Stimulated activated memory B cell treated with anti-CD40 and anti-IgM and Interleukin-4, amounts not matched to agents 10 μg/mL and 1 μg/mL and 100 μg/mL, for 72 hours (primary cell): Measurements from ENCODE around the gene ADM5.

Experiments used
- ATAC-seq: fragments of 150-1000 bp; cut with Tn5 transposase; 2 replicates; pipeline ENCODE4 v1.10.0; 2021
- H3K27ac Mint-ChIP-seq: one replicate; pipeline ENCODE4 v1.8.0; 2022; ENCODE audit warnings: mild to moderate bottlenecking, mixed read lengths
- H3K27me3 Mint-ChIP-seq: one replicate; pipeline ENCODE4 v1.8.0; 2022; ENCODE audit warnings: mixed read lengths
- H3K36me3 Mint-ChIP-seq: one replicate; pipeline ENCODE4 v1.8.0; 2022; ENCODE audit warnings: mixed read lengths
- H3K4me1 Mint-ChIP-seq: one replicate; pipeline ENCODE4 v1.8.0; 2022; ENCODE audit warnings: mixed read lengths
- H3K4me3 Mint-ChIP-seq: one replicate; pipeline ENCODE4 v1.8.0; 2022; ENCODE audit warnings: mild to moderate bottlenecking, moderate library complexity, mixed read lengths
- H3K9me3 Mint-ChIP-seq: one replicate; pipeline ENCODE4 v1.8.0; 2022; ENCODE audit warnings: mixed read lengths

ADM5 gene, protein sequence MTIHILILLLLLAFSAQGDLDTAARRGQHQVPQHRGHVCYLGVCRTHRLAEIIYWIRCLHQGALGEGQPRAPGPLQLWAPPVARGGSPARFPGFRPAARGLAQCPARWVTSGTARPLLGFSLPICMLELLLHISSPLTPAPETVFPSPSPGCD

DNA sequence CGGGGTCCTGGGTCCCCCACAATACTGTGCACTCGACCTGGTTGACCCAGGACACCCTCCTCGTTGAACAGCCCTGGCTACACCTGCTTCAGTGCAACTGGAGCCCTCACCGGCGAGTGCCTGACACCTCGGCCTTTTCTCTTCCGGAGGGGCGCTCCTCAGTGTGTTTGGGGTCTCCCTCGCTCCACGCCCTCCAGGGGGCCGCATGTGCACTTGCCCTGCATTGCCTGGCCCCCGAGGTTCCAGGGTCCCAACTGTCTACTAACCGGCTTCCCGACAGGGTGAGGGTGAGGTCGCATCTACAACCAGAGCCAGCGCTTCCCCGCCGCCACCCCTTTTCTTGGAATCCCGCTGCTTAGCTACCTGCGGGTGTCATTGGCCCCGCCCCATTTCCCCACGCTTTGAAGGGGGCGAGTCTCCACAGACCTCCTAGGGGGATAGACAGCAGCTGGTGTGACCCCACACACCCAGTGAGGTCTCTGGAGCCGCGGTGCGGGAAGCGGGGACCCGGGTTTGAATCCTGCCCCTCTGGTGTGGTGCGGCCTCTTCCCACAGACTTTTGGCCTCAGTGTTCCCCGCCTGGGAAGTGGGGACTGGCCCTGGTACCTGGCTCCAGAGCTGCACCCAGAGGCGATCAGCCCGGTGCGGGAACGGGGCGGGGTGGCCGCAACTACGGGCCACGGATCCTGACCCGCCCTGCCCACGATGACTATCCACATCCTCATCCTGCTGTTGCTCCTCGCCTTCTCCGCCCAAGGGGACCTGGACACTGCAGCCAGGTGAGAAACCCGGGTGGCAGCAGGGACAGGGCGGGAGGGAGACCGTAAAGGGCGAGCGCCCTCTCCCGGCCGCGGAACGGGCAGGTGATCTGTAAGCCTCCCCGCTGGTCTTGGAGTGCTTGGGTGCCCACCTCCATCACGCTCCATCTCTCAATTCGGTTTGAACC, at the start of gene ADM5:
Gene ADM5 (plus strand): TSS at position 462 of the 946 bp plus-strand sequence. CDS start 244 bp downstream, at position 706.
- Mint-ChIP-seq H3K36me3 (peaks cover 53% of the 10 kb centered on the region), H3K4me3 (peak within 1 kb of the TSS; percentile 73), H3K9me3 (no peaks in the 10 kb centered on the region), H3K27ac (no peak within 1 kb of the TSS), H3K4me1 (peaks cover 48% of the 10 kb centered on the region), H3K27me3 (peaks cover 41% of the 10 kb centered on the region)
- ATAC-seq = peak; percentile 32

DNA sequence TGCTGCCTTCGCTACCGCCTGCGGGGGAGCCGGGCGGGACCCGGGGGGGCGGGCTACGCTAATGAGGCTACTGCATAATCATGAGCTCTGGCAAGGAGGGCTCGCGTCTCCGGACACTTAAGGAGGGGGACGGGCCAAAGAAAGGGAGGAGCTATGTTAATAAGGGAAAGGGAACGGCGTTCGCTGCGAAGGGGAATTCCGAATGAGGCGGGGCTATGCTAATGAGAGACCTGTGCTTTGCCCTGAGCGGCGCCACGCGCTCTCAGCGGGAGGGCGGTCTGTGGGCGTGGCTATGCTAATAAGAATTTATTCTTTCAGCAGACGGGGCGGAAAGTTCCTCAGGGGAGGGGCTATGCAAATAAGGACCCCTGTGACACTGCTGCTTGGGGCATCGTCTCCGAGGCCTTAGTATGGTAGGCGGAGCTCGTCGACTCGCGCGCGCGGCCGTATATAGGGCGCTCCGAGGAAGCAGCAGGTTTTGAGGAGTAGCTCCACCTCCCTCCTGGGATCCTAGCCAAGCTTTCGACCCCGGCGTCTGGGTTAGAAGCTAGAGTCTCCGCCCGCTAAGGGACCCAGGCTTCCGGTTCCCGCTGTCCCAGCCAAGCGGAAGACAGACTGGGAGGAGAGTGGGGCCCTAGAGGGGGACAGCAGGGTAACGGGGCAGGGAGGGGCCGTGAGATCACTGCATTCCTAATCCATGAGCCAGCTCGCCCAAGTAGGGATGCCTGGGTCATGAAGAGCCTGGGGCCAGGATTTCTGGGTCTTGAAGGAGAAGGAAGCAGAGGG, 49.1 kb upstream of the ADM5 start, which contains the start of gene RRAS:
Gene RRAS (minus strand): TSS at position 31 of the 786 bp plus-strand sequence. CDS start 45 bp downstream, outside the sequence.
- no peaks in the 10 kb centered on the region for H3K27me3 Mint-ChIP-seq
- peak within 1 kb of the TSS; percentile 93 for H3K27ac Mint-ChIP-seq
- H3K4me1 Mint-ChIP-seq = peaks cover 67% of the 10 kb centered on the region
- ATAC-seq = peak; percentile 87
- H3K9me3 Mint-ChIP-seq = no peaks in the 10 kb centered on the region
- peaks cover 8% of the 10 kb centered on the region for H3K36me3 Mint-ChIP-seq
- H3K4me3 Mint-ChIP-seq = peak within 1 kb of the TSS; percentile 96

DNA sequence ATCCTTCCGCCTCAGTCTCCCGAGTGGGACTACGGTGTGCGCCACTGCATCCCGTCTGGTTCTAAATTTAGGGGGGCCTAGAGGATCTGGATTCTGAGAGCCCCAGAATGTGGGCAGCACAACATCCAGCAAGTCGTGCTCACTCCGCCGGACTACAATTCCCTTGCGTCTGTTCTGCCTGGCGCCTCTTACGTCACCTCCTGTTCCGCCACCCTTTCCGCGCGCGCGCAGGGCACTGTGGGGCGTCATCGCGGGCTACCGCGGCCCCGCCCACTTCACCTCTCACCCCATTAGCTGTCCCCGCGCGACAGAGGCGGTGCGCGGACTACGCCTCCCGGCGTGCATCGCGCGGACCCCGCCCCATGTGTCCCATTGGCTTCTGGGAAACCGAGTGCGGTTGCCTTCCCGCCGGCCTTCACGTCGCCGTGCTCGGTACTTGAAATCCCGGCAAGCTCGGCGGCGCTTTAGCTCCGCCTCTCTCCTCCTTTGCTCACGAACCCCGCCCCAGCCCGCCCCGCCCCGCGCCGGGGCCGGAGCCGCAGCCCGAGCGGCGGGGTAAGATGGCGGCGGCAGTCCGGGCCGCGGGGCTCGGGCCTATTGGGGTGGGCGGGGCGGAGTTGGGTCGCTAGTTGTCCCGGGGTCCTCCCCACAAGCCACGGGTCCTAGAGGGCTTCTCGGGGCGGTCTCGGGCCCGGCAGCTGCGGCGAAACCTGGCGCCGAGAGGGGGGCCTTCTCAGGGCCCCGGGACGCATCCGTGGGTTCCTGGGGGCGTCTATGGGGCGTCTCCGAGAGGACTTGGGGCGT, 47.5 kb upstream of the ADM5 start, which contains the start of gene SCAF1:
Gene SCAF1 (plus strand): TSS at position 522 of the 804 bp plus-strand sequence. CDS start 2,818 bp downstream, outside the sequence.
- H3K36me3 Mint-ChIP-seq = peaks cover 24% of the 10 kb centered on the region
- peaks cover 74% of the 10 kb centered on the region for H3K4me1 Mint-ChIP-seq
- H3K27me3 Mint-ChIP-seq = no peaks in the 10 kb centered on the region
- H3K27ac Mint-ChIP-seq = peak within 1 kb of the TSS; percentile 93
- H3K9me3 Mint-ChIP-seq = no peaks in the 10 kb centered on the region
- peak within 1 kb of the TSS; percentile 96 for H3K4me3 Mint-ChIP-seq
- ATAC-seq = peak; percentile 85

DNA sequence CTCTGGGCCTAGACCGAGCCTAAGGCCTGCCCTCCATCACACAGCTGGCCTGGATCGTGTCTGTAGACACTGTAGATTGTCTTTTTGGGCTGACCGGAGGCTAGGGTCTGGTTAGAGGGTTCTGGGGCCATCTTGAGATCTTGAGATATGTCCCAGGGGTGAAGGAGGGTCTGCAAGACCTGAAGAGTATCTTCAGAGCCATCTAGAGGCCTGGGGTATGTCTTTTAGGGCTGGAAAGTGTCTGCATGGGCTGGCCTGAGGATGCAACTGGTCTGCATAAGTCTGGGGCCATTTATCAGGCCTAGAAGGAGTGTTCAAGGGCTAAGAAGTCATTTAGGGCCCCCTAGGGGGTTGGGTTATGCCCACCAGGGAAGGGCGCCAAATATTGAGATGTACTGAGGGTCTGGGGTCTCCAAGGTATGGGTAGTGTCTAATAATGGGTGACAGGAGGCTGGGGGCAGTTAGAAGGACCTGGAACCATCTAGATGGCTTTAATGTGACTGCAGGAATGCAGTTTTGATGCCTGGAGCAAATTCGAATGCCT, 46.8 kb upstream of the ADM5 start:
- ATAC-seq = no peak
- Mint-ChIP-seq H3K4me1 (peaks cover 74% of the 10 kb centered on the region), H3K36me3 (peaks cover 28% of the 10 kb centered on the region), H3K27me3 (no peaks in the 10 kb centered on the region), H3K27ac (peak overlapping the region; percentile 93), H3K4me3 (peak overlapping the region; percentile 96), H3K9me3 (no peaks in the 10 kb centered on the region)

DNA sequence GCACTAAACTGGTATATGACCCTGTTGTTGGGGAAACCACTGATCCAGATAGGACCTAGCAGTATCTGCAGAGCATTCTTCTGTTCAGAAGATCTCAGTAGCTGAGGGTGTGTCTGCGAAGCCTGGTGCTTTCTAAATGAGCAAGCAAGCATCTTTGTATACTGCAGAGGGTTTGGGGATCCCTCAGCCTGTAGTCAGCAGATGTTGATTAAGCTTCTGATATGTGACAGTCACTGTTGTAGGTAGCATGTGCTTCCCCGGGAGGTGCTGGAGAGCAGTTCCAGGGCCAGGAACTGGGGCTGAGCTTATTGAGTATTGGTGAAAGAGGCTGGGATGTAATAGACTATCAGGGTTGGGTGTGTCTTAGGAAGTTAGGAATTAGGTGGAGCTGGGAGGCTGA, 45.9 kb upstream of the ADM5 start:
- no peaks in the 10 kb centered on the region for H3K27me3 Mint-ChIP-seq

DNA sequence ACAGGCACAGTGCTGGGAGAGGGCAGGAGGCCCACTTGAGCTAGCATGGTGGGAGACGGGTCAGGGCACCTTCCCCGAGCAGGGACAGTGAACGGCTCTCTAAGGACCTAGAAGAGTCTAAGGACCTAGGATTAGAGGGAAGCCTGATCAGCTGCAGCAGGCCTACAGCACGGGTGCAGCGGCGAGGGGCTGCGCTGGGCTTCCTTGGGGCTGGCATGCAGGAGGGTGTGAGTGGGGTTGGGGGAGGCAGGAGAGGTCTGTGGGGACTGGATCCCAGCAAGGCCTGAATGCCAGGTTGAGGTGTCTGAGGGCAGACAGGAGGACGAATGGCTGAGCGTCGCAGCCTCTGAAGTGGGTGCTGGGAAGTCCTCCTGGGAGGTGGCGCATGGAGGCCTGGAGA, 43.8 kb upstream of the ADM5 start:
- ATAC-seq = no peak
- no peaks in the 10 kb centered on the region for H3K9me3 Mint-ChIP-seq
- no peak overlapping the region for H3K4me3 Mint-ChIP-seq
- peaks cover 48% of the 10 kb centered on the region for H3K4me1 Mint-ChIP-seq
- H3K27me3 Mint-ChIP-seq = no peaks in the 10 kb centered on the region
- H3K27ac Mint-ChIP-seq = peak overlapping the region; percentile 42
- peaks cover 28% of the 10 kb centered on the region for H3K36me3 Mint-ChIP-seq

More for the DNA sequence above, 45.9 kb upstream of the ADM5 start:
- Mint-ChIP-seq H3K9me3 (no peaks in the 10 kb centered on the region), H3K27ac (peak overlapping the region; percentile 93), H3K4me1 (peaks cover 66% of the 10 kb centered on the region), H3K36me3 (peaks cover 28% of the 10 kb centered on the region), H3K4me3 (peak overlapping the region; percentile 17)
- no peak for ATAC-seq

DNA sequence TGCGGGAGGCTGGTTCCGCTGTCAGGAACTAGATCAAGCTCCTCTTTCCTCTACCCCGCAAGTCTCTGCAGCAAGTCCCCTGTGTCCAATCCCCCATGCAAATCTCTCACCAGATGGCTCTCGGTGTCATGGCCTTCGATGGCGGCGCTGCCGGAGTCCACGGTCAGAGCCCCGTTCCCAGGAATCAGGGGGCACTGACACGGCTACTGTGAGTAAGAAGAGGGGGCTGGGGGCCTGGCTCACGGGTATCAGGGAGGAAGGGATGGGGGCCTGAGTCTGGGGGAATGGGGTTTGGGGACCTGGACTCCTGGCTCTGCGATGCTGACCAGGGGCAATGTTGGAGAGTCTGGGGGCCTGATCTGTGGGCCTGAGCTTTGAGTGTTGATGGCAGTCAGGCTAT, 43.4 kb upstream of the ADM5 start:
- no peak overlapping the region for H3K4me3 Mint-ChIP-seq
- H3K9me3 Mint-ChIP-seq = no peaks in the 10 kb centered on the region
- no peak for ATAC-seq
- H3K27ac Mint-ChIP-seq = peak overlapping the region; percentile 42
- H3K36me3 Mint-ChIP-seq = peaks cover 32% of the 10 kb centered on the region
- no peaks in the 10 kb centered on the region for H3K27me3 Mint-ChIP-seq
- H3K4me1 Mint-ChIP-seq = peaks cover 44% of the 10 kb centered on the region

DNA sequence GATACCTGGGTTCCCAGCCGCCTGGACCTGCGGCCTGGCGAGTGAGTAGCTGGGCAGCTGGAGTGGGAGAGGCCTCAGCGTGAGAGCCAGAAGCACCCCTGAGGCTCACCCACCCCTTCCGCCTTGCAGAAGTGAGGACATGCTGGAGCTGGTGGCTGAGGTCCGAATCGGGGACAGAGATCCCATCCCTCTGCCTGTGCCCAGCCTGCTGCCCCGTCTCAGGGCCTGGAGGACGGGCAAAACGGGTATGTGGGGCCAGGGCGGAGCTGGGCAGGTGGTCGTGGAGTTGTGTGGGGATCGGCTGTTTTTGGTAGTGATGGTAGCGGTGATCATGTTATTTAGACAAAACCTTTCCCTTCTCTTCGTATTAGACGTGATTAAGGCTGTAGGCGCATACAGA, 42.8 kb upstream of the ADM5 start:
- no peak overlapping the region for H3K27ac Mint-ChIP-seq
- H3K4me1 Mint-ChIP-seq = peaks cover 39% of the 10 kb centered on the region
- ATAC-seq = no peak
- H3K27me3 Mint-ChIP-seq = no peaks in the 10 kb centered on the region
- no peaks in the 10 kb centered on the region for H3K9me3 Mint-ChIP-seq
- peaks cover 34% of the 10 kb centered on the region for H3K36me3 Mint-ChIP-seq
- H3K4me3 Mint-ChIP-seq = no peak overlapping the region

DNA sequence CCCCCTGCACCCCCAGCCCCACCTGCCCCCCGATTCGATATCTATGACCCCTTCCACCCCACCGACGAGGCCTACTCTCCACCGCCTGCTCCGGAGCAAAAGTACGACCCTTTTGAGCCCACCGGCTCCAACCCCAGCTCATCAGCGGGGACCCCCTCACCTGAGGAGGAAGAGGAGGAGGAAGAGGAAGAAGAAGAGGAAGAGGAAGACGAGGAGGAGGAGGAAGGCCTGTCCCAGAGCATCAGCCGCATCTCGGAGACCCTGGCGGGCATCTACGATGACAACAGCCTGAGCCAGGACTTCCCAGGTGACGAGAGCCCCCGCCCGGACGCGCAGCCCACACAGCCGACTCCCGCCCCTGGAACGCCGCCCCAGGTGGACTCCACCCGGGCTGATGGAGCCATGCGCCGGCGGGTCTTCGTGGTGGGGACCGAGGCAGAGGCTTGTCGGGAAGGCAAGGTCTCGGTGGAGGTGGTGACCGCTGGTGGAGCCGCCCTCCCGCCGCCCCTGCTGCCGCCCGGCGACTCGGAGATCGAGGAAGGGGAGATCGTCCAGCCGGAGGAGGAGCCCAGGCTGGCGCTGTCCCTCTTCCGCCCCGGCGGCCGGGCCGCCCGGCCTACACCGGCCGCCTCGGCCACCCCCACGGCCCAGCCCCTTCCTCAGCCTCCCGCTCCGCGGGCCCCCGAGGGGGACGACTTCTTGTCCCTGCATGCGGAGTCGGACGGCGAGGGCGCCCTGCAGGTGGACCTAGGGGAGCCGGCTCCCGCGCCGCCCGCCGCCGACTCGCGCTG, 38.2 kb upstream of the ADM5 start:
- no peaks in the 10 kb centered on the region for H3K9me3 Mint-ChIP-seq
- H3K4me3 Mint-ChIP-seq = no peak overlapping the region
- no peak overlapping the region for H3K27ac Mint-ChIP-seq
- peaks cover 7% of the 10 kb centered on the region for H3K4me1 Mint-ChIP-seq
- no peaks in the 10 kb centered on the region for H3K27me3 Mint-ChIP-seq
- H3K36me3 Mint-ChIP-seq = peaks cover 44% of the 10 kb centered on the region
- peak; percentile 28 for ATAC-seq

DNA sequence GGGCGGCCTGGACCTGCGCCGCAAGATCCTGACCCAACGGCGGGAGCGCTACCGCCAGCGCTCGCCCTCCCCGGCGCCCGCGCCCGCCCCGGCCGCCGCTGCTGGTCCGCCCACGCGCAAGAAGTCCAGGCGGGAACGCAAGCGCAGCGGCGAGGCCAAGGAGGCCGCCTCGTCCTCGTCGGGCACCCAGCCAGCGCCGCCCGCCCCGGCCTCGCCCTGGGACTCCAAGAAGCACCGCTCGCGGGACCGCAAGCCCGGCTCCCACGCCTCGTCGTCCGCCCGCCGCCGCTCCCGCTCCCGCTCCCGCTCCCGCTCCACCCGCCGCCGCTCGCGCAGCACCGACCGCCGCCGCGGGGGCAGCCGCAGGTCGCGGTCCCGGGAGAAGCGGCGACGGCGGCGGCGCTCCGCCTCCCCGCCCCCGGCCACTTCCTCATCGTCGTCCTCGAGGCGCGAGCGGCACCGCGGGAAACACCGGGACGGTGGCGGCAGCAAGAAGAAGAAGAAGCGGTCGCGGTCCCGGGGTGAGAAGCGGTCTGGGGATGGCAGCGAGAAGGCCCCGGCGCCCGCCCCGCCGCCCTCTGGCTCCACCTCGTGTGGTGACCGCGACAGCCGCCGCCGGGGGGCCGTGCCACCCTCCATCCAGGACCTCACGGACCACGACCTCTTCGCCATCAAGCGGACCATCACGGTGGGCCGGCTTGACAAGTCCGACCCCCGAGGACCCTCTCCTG, 37.4 kb upstream of the ADM5 start:
- ATAC-seq = peak; percentile 61
- Mint-ChIP-seq H3K36me3 (peaks cover 43% of the 10 kb centered on the region), H3K4me3 (no peak overlapping the region), H3K27ac (no peak overlapping the region), H3K4me1 (peaks cover 6% of the 10 kb centered on the region), H3K27me3 (no peaks in the 10 kb centered on the region), H3K9me3 (no peaks in the 10 kb centered on the region)

DNA sequence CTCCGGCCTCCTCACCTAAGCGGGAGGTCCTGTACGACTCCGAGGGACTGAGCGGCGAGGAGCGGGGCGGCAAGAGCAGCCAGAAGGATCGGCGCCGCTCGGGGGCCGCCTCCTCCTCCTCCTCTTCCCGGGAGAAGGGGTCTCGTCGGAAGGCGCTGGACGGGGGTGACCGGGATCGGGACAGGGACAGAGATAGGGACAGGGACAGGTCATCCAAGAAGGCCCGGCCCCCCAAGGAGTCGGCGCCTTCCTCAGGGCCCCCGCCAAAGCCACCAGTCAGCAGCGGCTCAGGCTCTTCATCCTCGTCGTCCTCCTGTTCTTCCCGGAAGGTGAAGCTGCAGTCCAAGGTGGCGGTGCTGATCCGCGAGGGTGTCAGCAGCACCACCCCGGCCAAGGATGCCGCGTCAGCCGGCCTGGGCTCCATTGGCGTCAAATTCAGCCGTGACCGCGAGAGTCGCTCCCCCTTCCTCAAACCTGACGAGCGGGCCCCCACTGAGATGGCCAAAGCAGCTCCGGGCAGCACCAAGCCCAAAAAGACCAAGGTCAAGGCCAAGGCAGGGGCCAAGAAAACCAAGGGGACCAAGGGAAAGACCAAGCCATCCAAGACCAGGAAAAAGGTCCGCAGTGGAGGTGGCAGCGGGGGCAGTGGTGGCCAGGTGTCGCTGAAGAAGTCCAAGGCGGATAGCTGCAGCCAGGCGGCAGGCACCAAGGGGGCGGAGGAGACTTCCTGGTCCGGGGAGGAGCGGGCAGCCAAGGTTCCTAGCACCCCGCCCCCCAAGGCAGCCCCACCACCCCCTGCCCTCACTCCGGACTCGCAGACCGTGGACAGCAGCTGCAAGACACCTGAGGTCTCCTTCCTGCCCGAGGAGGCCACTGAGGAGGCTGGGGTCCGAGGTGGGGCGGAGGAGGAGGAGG, 36.6 kb upstream of the ADM5 start:
- no peak overlapping the region for H3K4me3 Mint-ChIP-seq
- peaks cover 6% of the 10 kb centered on the region for H3K4me1 Mint-ChIP-seq
- H3K27ac Mint-ChIP-seq = no peak overlapping the region
- no peaks in the 10 kb centered on the region for H3K27me3 Mint-ChIP-seq
- H3K9me3 Mint-ChIP-seq = no peaks in the 10 kb centered on the region
- H3K36me3 Mint-ChIP-seq = peaks cover 47% of the 10 kb centered on the region
- ATAC-seq = no peak

DNA sequence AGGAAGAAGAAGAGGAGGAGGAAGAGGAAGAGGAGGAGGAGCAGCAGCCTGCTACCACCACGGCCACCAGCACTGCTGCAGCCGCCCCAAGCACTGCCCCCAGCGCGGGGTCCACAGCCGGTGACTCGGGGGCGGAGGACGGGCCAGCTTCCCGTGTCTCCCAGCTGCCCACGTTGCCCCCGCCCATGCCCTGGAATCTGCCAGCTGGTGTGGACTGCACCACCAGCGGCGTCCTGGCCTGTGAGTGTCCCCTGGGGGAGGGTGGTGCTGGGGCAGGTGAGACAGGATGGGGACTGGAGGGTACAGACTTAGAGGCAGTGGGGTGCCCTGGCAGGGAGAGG, 36.0 kb upstream of the ADM5 start:
- Mint-ChIP-seq H3K27me3 (no peaks in the 10 kb centered on the region), H3K4me3 (no peak overlapping the region), H3K9me3 (no peaks in the 10 kb centered on the region), H3K36me3 (peaks cover 49% of the 10 kb centered on the region), H3K27ac (no peak overlapping the region), H3K4me1 (peaks cover 6% of the 10 kb centered on the region)
- no peak for ATAC-seq
